DMS79 (cell line): ENCODE data around the gene VIP.
"Not testable (repeated sequence)": the region's sequence is repeated elsewhere in the genome, so short reads cannot be mapped to it uniquely, and the experiment has no call there.

Experiments
- DNase-seq: peaks from one replicate; lab custom pipeline; 2025; lab: John Stamatoyannopoulos, UW

The VIP gene

DNA sequence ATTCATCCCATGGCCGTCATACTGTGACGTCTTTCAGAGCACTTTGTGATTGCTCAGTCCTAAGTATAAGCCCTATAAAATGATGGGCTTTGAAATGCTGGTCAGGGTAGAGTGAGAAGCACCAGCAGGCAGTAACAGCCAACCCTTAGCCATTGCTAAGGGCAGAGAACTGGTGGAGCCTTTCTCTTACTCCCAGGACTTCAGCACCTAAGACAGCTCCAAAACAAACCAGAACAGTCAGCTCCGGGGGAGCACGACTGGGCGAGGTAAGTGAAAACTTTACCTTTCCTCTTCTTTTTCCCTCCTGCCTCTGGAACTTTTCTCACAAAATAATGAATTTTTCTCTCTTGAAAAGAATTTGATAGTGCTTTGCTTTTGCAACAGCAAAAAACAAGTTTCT lies at the start of gene VIP:
VIP (plus strand) TSS at position 104 of the 400 bp plus-strand sequence. CDS start 1,381 bp downstream, outside the sequence.
- DNase-seq, result no peak

DNA sequence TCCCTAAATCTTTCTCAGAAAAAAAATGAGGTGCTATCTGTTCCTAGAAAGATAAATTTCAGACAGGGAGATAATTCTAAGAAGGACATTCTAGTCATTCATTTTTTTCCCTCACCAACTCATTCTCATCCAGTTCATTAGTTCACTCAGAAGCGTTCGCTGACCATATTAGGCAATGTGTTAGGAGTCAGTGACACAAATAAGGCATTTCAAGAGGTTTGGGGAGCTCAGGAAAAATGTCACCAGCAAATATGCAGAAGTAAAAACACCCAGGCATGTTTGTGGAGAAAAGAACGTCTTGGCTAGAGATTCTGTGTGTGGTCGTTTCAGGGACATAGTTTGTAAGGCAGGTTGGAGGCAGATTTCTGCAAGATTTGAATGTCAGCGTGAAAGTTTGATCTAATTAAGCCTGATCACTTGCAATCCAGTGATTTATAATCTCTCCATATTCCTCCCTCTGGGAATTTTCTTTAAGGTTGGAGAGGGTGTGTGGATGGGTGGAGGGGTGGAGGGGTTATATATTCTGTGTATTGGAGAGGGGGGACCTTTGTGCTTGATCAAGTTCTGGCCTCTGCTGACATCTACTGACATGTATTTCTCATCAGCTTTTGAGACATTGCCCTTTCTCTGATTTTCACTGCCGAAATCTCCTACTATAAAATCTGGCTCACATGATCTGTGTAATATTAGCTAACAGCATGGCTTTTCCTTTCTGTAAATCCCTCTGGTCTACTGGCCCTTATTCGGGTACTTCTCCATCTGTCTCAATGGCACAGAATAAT lies 49.3 kb upstream of the VIP start:
- DNase-seq, result no peak

DNA sequence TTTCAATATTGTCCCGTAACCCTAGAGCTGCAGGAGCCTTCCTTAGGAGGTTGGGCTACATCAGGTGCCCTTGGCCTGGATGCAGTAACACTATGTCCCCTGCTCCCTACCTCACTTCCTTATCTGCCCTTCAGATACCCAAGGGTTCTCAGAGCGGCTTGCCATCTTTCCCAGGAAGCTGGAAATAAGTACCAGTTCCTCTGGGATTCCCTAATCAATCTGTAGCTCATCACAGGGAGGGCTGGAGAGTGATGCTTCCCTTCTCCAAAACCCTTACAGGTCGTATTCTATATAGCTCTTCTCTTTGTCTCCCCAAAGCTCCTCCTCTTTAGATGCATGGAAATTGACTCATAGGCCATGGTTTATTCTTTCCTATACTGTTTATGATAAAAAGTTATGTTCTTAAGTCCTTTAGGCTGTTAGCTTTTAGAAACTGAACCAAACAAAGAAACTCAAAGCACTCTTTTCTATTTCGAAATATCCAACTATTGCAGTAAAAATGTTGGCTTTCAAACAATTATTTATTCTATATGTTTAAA lies 48.7 kb upstream of the VIP start:
- no peak for DNase-seq

DNA sequence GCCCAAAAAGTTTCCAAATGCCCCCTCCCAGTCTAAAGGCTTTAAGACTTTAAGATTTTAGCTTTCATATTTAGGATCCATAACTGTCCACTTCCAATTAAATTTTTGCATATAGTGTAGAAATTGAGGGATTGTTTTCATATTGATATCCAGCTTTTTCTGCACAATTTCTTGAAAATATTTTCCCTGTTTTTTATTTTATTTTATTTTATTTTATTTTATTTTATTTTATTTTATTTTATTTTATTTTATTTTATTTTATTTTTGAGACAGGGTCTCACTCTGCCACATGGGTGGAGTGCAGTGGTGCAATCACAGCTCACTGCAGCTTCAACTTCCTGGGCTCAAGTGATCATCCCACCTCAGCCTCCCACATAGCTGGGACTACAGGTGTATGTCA lies 46.8 kb upstream of the VIP start:
- not testable (repeated sequence) for DNase-seq

DNA sequence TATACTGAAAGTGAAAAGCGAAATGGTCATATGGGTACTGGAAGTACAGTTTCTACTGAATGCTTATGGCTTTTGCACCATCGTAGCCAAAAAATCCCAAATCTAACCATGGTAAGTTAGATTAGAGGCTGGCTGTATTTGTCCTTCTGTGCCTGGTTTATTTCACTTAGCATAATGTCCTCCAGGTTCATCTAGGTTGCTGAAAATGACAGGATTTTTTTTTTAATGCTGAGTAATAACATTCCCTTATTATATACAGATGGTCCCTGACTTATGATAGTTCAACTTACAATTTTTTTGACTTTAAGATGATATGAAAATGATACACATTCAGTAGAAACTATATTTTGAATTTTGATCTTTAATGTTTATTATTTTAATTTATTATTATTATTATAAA lies 45.3 kb upstream of the VIP start:
- DNase-seq, result no peak

DNA sequence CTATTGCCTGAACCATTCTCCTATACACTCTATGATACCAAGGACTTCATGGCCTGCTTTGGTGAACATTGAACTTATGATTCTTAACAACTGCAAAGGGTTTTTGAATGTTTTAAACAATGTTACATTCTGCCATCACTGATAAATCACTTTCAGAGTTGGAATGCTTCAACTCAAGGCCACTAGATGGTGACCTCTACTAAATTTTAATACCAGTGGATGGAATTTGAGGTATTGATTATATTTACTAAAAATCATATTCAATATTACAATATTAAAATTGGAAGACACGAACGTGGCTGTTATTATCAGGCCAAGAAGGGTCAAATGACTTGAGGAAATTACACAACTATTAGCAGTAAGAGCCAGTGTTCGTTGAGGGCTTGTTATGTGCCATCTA lies 34.3 kb upstream of the VIP start:
- no peak for DNase-seq

DNA sequence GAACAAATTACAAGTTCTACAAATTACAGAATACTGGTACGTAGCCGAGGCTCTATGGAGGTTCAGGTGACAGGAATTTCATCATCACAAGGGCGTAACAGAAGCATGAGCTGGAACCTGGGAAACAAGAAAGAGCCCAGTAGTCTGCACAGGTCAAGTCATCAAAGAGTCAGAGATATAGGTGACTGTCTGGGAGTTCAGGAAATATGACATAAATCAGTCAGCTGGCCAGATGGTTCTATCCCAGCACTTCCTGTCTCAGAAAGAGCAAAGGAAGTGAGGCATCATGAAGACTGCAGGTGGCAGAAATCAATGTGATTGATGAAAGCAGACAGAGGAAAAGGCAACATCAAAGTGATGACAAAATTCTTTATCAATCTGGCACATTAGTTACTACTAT lies 29.6 kb upstream of the VIP start:
- DNase-seq, result no peak

DNA sequence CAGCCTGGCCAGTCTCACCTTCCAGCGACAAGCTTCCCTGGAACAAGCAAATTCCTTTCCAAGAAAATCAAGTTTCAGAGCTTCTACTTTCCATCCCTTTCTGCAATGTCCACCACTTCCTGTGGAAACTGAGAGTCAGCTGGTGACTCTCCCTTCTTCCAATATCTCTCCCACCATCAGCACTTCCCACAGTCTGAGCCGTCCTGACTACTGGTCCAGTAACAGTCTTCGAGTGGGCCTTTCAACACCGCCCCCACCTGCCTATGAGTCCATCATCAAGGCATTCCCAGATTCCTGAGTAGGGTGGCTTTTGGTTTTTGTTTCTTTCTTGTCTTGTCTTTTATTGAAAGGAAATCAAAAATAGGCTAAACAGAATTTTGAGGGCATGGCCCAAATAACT lies 28.6 kb upstream of the VIP start:
- DNase-seq, result no peak

DNA sequence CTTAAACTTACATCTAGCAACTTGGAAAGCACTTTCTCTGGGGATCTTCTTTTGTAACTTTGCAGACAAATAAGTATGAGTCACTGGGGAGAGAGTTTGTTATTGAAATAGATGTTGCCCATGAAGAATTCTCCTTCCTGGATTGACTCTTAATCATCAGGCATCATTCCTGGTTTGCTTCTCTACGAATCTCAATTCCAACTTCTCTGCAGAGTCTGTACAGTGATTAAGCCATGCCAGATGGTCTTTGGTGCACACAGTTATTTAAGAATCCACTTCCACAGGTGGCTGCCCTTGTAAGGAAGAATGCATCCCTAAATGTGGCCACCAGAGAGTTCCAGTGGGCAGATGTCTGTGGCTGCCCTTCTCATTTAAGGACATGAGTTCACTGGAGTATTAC lies 27.2 kb upstream of the VIP start:
- DNase-seq, result no peak

DNA sequence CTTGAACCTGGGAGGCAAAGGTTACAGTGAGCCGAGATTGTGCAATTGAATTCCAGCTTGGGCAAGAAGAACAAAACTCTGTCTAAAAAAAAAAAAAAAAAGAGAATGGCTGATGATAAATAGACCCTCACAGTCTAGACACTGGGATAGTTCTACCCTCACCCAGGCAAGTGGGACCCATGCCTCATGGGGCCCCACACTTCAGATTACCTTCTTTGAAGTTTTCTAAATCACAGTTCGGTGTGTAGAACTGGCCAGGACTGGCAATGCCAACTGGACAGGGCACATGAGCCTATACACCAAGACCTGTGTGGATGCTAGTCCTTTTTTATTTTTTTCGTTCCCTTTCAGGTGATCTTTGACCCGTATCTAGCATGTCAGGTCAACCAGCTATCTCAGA lies 24.3 kb upstream of the VIP start:
- no peak for DNase-seq

DNA sequence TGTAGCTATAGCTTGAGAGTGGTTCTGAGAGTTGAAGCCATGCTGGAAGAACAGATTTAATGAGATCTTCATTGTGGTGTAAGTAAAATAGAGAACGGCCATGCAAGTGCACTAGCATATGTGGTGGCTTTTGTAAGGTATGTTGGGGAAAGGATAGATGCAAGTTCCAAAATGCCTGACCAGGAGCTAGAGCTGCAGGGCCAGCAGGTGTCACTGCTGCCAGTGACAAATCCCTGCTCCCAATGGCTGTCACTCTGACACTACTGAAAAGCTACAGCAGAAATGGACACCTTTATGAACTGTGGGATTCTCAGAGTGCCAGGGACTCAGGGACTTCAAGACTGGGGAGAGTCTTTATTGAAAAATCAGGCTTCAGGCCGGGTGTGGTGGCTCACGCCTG lies 23.1 kb upstream of the VIP start:
- no peak for DNase-seq

DNA sequence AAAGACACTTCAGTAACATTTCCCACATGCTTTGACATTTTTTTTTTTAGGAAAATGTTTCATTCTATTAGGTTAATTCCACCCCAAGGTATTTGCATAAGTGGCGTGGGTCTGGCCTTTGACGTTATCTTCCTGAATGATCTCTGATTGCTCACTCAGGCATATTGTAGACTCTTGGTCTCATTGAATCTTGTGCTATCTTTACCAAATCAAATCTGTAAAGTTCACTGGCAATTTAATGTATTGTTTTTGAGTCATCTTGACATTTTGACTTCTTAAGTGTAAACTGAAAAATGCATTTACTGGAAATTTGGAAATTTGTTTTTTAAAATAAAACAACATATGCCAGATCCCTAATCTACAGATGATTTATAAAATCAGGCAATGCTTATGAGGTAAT lies 16.0 kb upstream of the VIP start:
- DNase-seq, result no peak

DNA sequence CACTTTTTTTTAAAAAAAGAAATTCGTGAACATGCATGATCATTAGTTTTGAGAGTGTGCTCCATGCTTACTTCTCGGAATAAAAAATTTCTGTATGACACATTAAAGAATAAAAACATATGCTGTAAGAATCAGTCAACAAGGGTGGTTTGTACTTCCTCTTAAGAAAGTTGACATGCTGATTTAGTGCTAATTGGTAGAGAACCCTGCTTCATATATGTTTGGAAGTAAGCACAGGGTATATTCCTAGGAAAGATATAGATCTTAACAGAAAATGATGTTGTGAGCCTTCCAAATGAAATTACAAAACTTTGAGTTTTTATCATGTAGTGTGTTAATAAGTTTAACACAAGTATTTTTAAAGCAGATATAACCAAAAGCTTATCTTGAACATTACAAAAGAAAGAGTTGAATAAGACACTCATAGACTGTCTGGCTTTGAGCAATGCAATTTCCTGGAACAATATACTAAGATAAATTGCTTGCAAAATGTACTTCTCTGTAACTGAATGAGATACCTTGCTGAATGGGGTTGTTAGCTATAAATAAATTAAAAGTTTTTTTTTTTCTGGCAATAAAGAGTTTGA lies 13.8 kb upstream of the VIP start:
- DNase-seq, result no peak

DNA sequence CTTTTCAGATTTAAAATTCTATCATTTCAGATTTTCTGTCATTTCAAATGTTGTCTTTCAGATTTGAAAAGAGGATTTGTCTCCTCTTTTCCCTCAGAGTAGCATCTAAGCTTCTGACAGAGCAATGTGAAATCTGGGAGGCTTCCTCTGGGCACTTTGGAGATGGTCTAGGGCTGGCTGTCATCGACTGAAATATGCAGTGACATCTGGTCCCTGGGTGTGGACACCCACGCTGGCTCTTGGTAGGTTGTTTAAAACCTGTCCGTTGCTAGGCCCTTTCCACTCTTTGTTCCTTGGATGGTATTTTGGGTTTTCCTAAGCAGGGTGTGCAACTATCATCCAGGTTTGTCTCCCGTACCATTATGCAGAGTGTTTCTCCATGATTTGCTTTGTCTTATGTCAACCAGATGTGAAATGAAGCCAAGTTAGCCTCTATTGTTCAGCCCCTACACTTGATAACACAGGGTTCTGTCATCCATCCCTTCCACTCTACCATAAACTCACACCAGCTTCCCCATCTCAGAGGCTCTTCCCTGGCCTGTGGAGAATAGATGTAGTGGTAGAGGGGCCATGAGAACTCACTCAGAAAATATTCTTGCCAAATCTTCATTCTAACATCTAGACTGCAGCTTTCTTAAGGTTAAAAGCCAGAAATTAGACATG lies 5.0 kb upstream of the VIP start:
- DNase-seq, result no peak

DNA sequence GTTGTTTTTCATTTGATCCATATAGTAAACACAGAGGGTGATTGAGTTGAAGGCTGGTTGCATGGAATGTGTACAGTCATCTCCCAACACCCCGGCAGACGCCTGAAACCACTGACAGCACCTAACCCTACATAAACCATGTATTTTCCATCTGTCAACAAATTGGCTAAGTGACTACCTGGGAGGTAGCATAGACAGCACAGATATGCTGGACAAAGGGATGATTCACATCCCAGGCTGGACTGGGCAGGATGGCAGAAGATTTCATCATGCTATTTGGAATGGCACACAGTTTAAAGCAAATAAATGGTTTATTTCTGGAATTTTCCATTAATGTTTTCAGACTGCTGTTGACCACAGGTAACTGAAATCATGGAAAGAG lies 4.4 kb upstream of the VIP start:
- DNase-seq, result no peak

DNA sequence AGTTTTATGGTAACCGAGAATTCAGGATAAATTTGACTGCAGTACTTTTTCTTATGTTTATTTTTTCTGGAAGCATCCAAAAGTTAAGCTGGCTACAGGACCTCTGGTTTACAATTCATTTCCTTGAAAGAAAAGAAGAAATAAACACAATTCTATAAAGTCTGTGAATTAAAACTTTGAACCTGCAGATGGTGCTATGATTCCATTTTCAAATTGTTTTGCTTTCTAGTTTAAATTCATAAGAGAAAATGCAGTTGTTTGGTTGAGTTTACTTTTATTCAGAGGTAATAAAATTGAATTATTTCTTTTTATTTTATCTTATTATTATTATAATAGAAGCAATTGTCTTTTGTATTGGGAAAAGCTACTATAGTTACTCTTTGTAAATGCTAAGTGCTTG lies 1.8 kb upstream of the VIP start:
- no peak for DNase-seq

DNA sequence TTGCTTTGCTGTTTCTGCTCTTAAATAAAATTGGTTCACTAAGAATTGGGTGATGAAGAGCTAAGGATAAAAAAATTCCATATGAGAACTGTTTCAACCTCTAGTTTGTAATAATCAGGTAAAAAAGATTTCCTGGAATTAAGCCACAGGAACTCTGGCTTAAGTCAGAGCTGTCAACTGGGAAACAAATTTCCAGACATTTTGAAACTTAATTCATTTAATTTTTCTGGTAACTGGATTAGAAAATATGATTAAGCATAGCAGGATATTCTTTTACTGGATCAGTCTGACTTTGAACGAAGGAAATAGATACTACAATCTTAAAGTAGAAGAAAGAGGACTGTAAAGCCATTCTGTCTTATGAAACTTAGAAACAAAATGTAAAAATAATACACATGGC lies 1.3 kb upstream of the VIP start:
- DNase-seq, result no peak

DNA sequence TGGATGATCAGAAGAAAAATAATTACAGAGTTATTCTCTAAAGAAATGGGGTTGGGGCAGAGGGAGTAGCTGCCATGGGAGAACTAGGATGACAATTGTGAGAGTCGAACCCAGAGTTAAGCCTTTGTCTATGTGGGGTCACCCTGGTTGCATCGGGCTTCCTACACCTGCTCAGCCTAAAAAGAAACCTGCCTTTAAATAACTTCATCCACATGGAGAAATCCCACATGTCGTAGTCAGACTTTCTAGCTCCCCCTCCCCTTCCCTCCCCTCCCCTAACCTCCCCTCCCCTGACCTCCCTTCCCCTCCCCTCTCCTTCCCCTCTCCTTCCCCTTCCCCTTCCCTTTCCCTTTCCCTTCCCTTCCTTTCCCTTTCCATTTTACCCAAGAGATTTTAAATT lies 14.7 kb downstream of the VIP start:
- no peak for DNase-seq

DNA sequence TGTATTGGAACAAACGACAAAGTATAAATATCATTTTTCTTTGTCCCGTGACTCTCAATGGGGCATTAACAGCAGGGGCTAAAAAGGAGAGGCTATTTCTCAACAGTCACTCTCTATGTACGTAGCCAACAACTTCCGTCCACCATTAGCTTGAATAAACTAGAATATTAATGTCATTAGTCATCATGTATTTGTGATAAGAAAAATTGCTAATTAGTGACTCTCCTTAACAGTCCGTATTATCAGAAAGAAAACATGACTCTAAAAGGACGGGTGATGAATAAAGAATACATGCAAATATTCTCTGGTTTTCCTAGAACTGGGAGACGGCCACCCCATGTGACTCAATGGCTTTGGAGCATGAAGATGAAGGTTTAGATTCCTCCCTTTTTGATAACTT lies 18.6 kb downstream of the VIP start:
- DNase-seq, result no peak

DNA sequence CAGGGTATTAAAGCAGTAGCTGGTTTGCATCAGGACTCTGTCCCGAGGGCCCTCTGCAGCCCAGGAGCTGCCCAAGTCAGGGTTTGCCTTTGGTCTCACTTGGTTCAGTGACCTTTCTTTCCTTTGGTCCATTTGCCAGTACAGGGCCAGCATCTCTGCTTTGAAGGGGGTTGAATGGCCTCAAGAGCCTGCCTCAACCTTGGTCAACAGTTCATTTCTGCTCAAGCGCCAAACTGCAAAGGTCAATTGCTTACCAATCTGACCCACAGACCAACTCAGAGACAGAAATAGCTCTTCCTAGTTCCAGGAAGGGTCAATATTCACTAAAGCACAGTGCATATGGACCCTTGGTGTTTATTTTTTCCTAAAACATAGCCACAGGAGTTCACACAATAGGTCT lies 19.4 kb downstream of the VIP start:
- DNase-seq, result no peak

DNA sequence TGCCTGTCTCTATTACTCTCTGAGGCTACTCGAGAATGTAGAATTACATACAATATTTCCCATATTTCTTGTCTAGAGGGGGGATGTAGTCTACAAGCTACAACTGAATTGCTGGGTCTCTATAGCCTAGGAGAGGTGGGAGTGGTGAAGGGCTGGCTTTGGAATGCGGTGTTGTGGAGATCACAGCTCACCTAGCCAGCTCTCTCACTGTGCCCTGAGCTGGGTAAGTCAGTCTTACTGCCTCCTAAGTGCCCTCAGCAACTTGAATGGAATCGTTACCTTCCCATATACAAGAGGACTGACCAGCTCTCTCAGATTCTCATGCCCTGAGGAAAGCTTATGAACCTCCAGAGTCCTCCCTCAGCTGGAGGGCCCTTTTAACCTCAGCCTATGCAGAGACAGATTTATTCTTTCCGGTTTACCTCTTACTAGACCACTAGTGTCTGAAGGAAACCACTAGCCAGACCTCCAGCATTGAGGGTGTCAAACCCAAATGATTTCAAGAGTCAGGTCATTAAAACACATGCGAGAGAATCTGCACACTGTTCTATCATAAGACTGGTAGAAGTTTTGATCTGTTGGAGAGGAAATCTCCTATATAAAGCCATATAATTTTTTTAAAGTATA lies 20.6 kb downstream of the VIP start:
- no peak for DNase-seq

DNA sequence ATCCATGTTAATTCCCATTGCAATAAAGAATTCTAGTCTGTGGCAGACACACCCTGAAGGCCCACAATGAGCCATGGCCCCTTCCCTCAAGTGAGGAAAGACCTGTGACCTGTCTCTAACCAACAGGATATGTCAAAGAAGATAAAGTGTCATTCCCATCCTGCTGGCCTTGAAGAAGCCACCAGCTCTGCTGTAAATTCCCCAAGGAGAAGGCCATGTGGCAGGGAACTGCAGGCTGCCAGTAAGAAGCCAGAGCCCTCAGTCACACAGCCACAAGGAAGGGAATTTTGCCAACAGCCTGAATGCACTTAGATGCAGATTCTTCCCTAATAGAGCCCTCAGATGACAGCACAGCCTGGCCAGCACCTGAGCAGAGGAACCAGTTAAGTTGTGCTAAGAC lies 24.8 kb downstream of the VIP start:
- no peak for DNase-seq

DNA sequence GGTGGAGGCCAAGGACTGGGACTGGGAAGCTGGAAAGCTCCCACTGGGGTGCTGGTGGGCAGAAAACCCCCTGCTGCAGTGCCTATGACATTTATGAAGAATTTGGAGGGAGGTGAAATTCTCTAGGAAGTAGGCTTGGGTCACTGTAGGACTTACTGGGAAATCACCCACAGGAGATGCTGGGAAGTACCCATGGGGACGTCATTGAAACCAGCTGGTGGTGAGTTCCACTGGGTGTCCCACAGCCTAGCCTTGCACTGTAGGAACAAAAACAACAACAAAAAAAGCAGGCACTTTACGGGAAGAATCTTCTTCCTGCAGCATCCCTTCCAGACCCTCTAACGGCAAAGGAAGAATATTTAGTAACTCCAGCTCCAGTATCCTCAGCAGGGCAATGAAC lies 26.2 kb downstream of the VIP start:
- no peak for DNase-seq
